GM19099 (cell line): ENCODE data around the gene AGAP5.

Experiments used
- POLR2A ChIP-seq: IDR thresholded peaks from 3 replicates; pipeline ENCODE4 v1.6.1; 2011; ENCODE audit warnings: low read depth; ENCODE audit not compliant: insufficient read length; ENCODE audit errors: extremely low read depth

The AGAP5 gene

GRCh38 chr10:73716251-73716650 is 18.3 kb upstream of the AGAP5 start:
- TF ChIP-seq POLR2A = no peak

DNA sequence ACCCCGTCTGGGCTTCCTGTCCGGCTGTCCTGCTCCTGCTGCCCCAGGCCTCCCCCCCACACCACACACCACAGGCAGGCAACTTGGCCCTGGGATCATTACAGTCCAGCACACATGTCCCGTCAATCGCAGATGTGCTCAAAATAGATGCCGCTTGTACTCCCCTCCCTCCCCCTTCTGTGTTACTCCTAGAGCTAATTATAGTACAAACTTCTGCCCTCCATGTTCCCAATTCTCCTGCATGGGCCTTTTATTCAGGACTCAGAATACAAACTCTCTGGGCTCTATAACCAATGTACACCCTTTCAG is 42.0 kb downstream of the AGAP5 start, which contains the start of gene SYNPO2L:
SYNPO2L (minus strand) TSS at position 40 of the 309 bp plus-strand sequence. CDS start 107 bp downstream, outside the sequence.
- TF ChIP-seq POLR2A = no peak

DNA sequence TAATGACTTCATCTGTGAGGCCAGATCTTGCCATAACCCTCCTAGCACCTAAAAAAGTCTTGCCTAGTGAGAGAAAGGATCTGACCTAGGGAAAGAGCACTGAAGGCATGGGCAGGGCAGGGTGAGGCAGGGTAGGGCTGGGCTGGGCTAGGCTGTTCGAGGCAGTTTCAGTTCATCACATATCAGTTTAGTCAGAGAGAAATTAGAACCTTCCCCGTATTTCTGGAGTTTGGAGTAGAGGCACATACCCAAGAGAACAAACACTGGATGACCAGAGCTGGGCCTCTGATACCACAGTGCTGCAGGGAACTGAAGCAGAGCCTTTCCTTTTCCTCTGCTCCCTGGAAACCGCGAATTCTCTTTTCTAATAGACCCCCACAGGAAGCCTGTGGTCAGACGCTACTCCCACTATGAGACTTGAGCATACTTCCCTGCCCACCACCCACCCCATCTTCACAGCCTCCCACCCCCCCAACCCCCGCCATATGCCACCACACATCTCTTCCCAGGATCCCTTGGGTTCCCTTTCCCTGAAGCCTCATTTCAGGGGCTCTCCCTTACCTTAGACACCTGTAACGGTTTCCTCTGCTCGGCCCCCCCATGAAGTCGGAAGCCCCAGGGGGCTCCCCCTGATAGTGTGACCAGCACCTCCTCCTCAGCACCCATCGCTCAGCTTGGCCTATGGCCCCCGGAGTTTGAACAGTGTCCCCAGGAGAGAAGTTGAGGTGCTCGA is 42.5 kb downstream of the AGAP5 start:
- TF ChIP-seq POLR2A = no peak

DNA sequence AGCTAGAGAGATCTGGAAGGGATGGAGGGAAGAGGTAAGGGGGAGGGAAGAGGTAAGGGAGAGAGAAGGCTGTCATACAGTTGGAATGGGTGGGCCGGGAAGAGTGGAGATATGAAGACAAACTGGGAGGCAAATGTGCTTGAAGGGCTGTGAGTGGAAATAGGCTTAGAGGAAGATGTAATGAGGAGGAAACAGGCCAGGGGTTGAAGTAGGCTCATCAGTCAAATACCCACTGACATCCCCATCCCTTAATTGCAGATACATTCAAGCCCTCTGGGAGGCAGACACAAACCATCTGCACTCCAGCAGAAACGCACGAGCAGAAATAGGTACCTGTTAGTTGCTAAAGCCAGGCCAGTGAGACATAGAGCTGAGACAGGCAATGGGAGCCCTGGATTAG is 44.2 kb downstream of the AGAP5 start:
- no peak for TF ChIP-seq POLR2A

- TF ChIP-seq POLR2A = no peak
These were observed 44.7 kb downstream of the AGAP5 start for GRCh38 chr10:73653195-73653594.

DNA sequence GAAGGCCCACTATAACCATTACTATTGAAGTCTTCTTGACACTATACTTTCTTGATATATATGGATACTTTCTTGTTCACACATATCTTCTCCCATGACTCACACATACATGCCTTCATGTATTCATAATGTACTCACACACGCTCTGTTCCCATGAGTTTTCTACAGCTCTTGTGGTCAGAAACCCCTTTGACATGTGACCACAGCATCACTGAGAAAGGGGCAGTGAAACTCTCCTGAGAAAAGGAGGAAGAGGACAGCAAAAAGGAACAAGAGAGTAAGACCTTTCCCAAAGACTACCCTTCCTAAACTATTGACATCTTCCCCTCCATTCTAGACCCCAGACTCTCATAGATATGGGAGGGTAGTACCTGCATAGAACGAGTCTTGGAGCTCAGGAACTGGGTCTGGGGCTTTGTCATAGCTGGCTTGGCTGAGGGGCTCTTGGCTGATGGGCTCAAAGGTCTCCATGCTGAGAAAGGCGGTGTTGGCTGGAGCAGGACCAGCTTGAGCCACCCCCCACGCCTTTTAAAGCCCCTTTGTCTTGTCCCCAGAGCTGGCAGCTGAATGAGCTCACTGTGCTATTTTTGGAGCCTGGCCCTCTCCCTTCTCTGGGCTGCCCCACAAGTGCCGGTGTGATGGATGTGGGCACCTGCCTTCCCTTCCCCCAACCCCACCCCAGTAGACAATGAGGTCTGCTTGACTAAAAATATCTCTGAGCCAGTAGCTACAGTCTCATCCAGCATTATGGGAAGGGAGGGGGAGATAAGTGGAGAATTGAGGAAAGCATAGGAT is 47.2 kb downstream of the AGAP5 start:
- TF ChIP-seq POLR2A = no peak

DNA sequence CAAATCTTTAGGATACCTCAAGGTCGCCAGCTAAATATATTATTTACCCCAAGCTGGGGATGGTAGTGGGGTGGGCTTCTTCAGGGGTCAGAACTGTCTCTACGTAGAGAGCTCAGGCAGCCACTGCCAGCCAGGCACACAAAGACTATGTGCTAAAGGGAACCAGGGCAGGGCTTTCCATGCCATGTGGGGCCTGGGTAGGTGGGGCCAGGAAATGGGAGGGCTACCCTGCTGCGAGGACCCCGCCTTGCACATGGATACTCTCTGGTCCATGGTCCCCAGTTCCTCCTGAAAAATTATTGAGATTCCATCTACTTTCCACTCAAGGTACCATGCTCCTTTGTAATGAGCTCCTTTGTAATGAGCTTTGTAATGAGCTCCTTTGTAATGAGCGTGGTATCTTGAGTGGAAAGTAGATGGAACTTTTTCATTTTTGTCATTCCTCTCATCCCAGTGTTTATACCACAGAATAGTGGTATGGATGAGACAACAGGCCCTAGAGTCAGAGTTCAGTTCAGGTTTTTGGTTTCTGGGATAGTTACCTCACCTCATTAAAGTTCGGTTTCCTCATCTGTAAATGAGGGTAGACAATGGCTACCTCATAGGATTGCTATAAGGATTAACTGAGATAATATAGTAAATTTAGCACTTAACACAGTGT is 47.9 kb downstream of the AGAP5 start:
- no peak for TF ChIP-seq POLR2A

DNA sequence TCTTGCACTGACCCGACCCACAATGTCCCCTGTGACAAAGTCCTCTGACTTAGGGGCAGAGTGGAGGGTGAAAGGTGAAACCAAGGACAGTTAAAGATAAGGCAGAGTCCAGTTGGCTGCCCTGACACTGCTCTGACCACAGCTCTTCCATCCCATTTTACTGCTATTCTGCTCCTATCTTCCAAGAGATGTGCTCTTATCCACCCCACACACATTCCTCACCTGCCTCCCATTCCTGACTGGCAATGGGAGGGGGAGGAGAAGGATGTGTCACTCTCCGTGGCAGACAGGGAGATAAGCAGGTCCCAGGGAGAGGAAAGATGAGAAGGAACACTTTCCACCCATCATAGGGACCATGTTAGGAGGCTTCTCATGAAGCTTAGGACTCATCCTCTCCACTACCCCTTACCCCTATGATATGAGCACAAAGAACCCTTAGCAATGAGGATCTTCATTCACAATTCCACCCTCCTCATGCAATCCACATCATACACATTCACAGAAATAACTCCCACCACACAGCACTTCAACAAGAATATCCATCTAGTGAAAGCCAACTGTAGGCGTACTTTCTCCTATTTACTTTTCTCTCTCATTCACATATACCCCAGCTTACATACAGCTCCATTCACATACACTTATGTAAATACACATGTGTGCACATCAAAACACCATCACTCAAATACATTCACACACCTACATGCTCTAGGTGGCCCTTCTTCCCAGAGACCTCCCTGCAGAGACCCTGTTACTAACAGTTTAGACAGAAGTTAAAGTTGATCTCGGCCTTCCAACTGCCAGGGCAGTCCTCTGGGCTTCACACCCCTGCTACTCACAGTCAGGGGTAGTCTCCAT is 48.7 kb downstream of the AGAP5 start:
- no peak for TF ChIP-seq POLR2A

DNA sequence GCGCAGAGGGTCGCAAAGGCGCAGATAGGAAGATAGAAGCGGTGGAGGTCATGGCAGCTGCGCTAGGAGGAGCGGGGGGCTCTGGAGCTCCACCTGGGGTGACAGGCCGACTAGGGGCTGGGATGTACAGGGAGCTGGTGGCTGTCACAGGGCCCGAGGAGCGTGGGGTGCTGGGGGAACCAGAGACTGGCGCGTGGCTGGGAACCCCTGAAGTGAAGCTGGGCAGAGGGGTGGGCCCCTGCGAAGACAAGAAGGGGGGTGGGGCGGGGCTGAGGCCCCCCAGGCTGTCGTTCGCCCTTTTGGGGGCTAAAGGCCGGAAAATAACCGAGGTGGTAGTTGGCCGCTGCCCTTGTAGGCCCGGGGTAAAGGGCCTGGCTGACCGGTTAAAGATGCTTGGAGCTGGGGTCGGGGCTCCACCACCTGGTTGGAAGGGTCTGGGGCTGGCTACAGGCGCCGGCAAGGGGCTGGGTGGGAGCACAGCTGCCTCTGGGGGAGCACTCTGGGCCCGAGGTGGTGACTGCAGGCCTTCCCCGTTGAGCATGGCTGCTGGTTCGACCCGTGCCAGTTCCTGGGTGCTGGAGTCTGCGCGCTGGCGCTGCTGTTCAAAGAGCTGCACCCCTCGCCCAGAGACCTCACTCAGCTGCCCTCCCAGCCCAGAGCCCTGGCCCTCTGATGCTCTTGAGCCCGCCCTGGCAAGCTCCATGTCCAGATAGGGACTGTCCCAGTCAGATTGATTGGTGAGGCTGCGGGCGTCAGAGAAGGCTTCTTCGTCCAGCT is 49.8 kb downstream of the AGAP5 start:
- no peak for TF ChIP-seq POLR2A

- TF ChIP-seq POLR2A = no peak
These were observed 50.6 kb downstream of the AGAP5 start for GRCh38 chr10:73647211-73647874.

DNA sequence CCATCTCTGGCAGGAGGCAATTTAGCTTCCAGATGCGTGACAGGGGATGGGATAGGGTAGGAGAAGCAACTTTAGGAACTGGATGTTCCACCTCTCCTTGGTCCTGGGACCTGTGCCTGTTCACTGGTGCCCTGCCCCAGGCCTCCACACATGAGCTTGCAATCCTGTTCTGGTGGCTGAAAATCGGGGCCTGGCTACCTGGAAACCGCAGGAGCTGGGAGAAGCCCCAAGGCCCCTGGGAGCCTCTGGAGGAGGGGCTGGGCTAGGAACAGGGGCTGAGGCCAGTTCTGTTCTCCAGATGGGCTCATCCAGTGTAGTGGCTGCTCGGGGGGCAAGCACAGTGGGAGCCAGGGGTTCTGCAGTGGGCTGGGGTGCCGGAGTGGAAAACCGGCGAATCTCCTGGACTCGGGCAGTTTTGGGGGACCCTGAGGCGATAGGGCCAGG is 51.3 kb downstream of the AGAP5 start:
- no peak for TF ChIP-seq POLR2A

GRCh38 chr10:73645251-73645650 is 52.7 kb downstream of the AGAP5 start:
- no peak for TF ChIP-seq POLR2A

GRCh38 chr10:73644767-73645166 is 53.1 kb downstream of the AGAP5 start:
- TF ChIP-seq POLR2A = no peak
